Skin of body (tissue), 2 donors: ENCODE data around the gene KLC3. TPM values are rescaled to one million over a fixed set of nuclear protein-coding genes. Genes with fewer than 3 reads are reported as not detected.

ENCODE experiments used
- DNase-seq: peaks from one replicate; lab custom pipeline; 2025; lab: John Stamatoyannopoulos, UW
- total RNA-seq: library from RNA; depleted of rRNA; stranded (reverse); fragments of >200 nt; gene quantifications from one replicate; pipeline ENCODE4 v1.2.3, GENCODE V29; 2014

The KLC3 gene
- total RNA-seq, 1 donor from 2014 or later = 26.0 TPM

GRCh38 chr19:45348367-45349125, 8.0 kb downstream of the KLC3 start:
- DNase-seq = no peak

GRCh38 chr19:45349126-45349415, 8.5 kb downstream of the KLC3 start:
- no peak for DNase-seq

- DNase-seq = no peak
Observed at GRCh38 chr19:45349430-45349941, 8.9 kb downstream of the KLC3 start.

- no peak for DNase-seq
Observed at GRCh38 chr19:45350477-45351058, 10.0 kb downstream of the KLC3 start.

- no peak for DNase-seq
Observed at GRCh38 chr19:45351401-45351952, 10.9 kb downstream of the KLC3 start.

- no peak for DNase-seq
Observed at GRCh38 chr19:45352062-45352461, 11.5 kb downstream of the KLC3 start.

- no peak for DNase-seq
Observed at GRCh38 chr19:45352471-45352870, 11.9 kb downstream of the KLC3 start.

- no peak for DNase-seq
Observed at GRCh38 chr19:45352914-45353796, 12.6 kb downstream of the KLC3 start.

- no peak for DNase-seq
Observed at GRCh38 chr19:45354241-45354842, 13.8 kb downstream of the KLC3 start.

GRCh38 chr19:45355402-45355801, 14.9 kb downstream of the KLC3 start:
- DNase-seq = no peak

- no peak for DNase-seq
Observed at GRCh38 chr19:45355910-45356309, 15.4 kb downstream of the KLC3 start.

- no peak for DNase-seq
Observed at GRCh38 chr19:45356760-45357444, 16.4 kb downstream of the KLC3 start.

- DNase-seq = no peak
Observed at GRCh38 chr19:45357445-45357783, 16.9 kb downstream of the KLC3 start.

GRCh38 chr19:45358213-45358792, 17.8 kb downstream of the KLC3 start:
- no peak for DNase-seq

GRCh38 chr19:45361608-45362007, 21.1 kb downstream of the KLC3 start:
- DNase-seq = no peak

- no peak for DNase-seq
Observed at GRCh38 chr19:45362291-45362690, 21.7 kb downstream of the KLC3 start.

GRCh38 chr19:45363861-45364459, 23.4 kb downstream of the KLC3 start:
- no peak for DNase-seq

- no peak for DNase-seq
Observed at GRCh38 chr19:45364696-45365095, 24.1 kb downstream of the KLC3 start.

GRCh38 chr19:45368127-45368526, 27.6 kb downstream of the KLC3 start:
- no peak for DNase-seq

GRCh38 chr19:45368737-45369340, 28.3 kb downstream of the KLC3 start:
- no peak for DNase-seq
